ENCODE measurements around the gene CAMSAP2.
A peak's percentile ranks its signal among the peaks of the same experiment; 100 is the strongest.

CAMSAP2 gene

GRCh38 chr1:200731654-200732332, 6.9 kb upstream of the CAMSAP2 start:
- no peak for TF ChIP-seq MAX (IDR thresholded peaks at IDR 0.05; ENCODE audit: low read depth, low read length)
- TF ChIP-seq POLR2A (IDR thresholded peaks at IDR 0.05; ENCODE audit: extremely low read depth, insufficient read length): no peak
- no peak for TF ChIP-seq MYC (IDR thresholded peaks at IDR 0.05; ENCODE audit: low read depth, low read length)
- TF ChIP-seq CTCF (IDR thresholded peaks at IDR 0.05; ENCODE audit: low read depth, low read length): no peak
- peak; percentile 7 for DNase-seq (ENCODE audit: low read depth)

GRCh38 chr1:200732438-200732837, 6.3 kb upstream of the CAMSAP2 start:
- no peak for DNase-seq (ENCODE audit: low read depth)
- TF ChIP-seq CTCF (IDR thresholded peaks at IDR 0.05; ENCODE audit: low read depth, low read length) (no peak), POLR2A (IDR thresholded peaks at IDR 0.05; ENCODE audit: extremely low read depth, insufficient read length) (no peak), MYC (IDR thresholded peaks at IDR 0.05; ENCODE audit: low read depth, low read length) (no peak), MAX (IDR thresholded peaks at IDR 0.05; ENCODE audit: low read depth, low read length) (no peak)

More at GRCh38 chr1:200731654-200732332, 6.9 kb upstream of the CAMSAP2 start:
- H3K4me3 ChIP-seq (ENCODE audit: low read depth, low read length): no peak overlapping the region

GRCh38 chr1:200733907-200734306, 4.8 kb upstream of the CAMSAP2 start:
- no peak for DNase-seq (ENCODE audit: low read depth)
- TF ChIP-seq MYC (IDR thresholded peaks at IDR 0.05; ENCODE audit: low read depth, low read length): no peak
- TF ChIP-seq POLR2A (IDR thresholded peaks at IDR 0.05; ENCODE audit: extremely low read depth, insufficient read length): no peak
- TF ChIP-seq MAX (IDR thresholded peaks at IDR 0.05; ENCODE audit: low read depth, low read length): no peak
- TF ChIP-seq CTCF (IDR thresholded peaks at IDR 0.05; ENCODE audit: low read depth, low read length): no peak
- H3K4me3 ChIP-seq (ENCODE audit: low read depth, low read length): no peak overlapping the region

More at GRCh38 chr1:200732438-200732837, 6.3 kb upstream of the CAMSAP2 start:
- no peak overlapping the region for H3K4me3 ChIP-seq (ENCODE audit: low read depth, low read length)

GRCh38 chr1:200737647-200738291, 924 bp upstream of the CAMSAP2 start:
- TF ChIP-seq MYC (IDR thresholded peaks at IDR 0.05; ENCODE audit: low read depth, low read length) (no peak), CTCF (IDR thresholded peaks at IDR 0.05; ENCODE audit: low read depth, low read length) (no peak), POLR2A (IDR thresholded peaks at IDR 0.05; ENCODE audit: extremely low read depth, insufficient read length) (no peak), MAX (IDR thresholded peaks at IDR 0.05; ENCODE audit: low read depth, low read length) (no peak)
- peak; percentile 6 for DNase-seq (ENCODE audit: low read depth)
- H3K4me3 ChIP-seq (ENCODE audit: low read depth, low read length): no peak overlapping the region

- H3K4me3 ChIP-seq (ENCODE audit: low read depth, low read length): peak overlapping the region; percentile 60
- TF ChIP-seq CTCF (IDR thresholded peaks at IDR 0.05; ENCODE audit: low read depth, low read length): no peak
- TF ChIP-seq POLR2A (IDR thresholded peaks at IDR 0.05; ENCODE audit: extremely low read depth, insufficient read length): no peak
- no peak for TF ChIP-seq MYC (IDR thresholded peaks at IDR 0.05; ENCODE audit: low read depth, low read length)
- no peak for TF ChIP-seq MAX (IDR thresholded peaks at IDR 0.05; ENCODE audit: low read depth, low read length)
- DNase-seq (ENCODE audit: low read depth): no peak
Observed at GRCh38 chr1:200738949-200739651, 407 bp downstream of the CAMSAP2 start.
